Activated gamma-delta T cell treated with Interleukin-2 at 50 U/mL for 16 hours (primary cell): ENCODE measurements around the gene PSMD11.
"Not testable (repeated sequence)": the region's sequence is repeated elsewhere in the genome, so short reads cannot be mapped to it uniquely, and the experiment has no call there.

Experiments used
- DNase-seq: peaks from one replicate; pipeline ENCODE4 v3.0.0-alpha.2; 2020

The PSMD11 gene

DNA sequence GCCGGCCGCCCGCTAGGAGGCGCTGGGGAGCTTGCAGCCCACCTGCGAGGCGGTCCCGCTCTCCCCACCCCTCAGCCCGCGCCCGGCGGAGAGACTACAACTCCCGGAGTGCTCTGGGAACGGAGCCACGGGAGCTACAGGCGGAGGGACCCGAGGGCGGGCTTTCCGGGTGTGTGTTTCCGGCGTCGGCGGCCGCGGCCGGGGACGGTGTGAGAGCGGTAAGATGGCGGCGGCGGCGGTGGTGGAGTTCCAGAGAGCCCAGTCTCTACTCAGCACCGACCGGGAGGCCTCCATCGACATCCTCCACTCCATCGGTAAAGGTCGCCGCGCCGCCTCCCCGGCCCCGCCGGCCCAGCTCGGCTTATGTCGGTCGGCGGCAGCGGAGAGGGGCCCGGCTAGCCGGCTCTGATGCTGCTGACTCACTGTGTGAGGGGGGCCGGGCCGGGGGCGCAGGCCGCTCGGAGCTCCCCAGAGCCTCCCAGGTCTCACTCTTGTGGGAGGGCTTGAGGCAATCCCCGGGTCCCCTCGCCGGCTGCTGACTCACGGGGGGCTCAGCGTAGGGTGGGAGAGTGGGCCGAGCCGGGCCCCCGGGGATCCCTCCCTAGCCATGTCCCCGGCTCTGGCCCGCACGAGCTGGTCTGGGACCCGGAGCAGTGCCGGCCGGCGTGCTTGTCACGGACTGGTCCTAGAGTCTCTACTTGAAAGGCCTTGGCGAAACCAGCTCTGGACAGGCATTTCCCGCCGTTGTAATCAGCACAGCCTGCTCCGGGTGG is at the start of gene PSMD11:
Gene PSMD11 (plus strand): TSS at position 210 of the 773 bp plus-strand sequence. CDS start 14 bp downstream, at position 224.
- peak; percentile 99 for DNase-seq

DNA sequence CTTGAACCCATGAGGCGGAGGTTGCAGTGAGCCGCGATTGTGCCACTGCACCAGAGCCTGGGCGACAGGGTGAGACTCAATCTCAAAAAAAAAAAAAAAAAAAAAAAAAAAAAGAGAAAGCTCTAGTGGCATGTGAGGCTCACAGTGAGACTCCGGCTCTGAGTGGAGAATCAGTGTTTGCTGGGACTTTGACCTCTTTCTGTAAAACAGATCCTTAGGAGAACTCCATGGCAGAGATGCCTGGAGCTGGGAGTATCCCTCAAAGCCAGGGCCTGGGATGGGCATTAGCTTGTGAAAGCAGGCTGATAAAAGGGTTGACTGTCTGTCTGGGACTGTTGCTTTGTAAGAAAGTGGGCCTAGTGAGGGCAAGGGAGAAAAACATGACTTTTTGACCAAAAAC is 48.0 kb upstream of the PSMD11 start:
- DNase-seq, result no peak

DNA sequence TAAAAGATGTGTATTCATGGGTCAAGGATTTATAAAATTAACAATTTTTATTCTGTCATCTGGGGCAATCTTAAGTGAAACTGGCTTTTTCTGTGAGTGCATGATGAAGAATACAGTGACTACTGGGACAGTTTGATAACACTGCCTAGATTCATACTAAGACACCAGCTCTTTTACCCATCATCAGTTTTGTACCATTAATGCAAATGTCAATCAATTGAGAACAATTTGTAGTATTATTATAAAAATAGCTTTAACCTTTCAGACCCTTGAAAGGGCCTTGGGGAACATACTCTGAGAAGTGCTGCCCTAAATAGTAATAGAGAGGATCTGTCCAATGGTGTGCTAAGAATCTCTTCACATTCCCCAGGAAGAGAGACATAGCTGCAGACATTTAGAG is 45.4 kb upstream of the PSMD11 start:
- DNase-seq, result no peak

DNA sequence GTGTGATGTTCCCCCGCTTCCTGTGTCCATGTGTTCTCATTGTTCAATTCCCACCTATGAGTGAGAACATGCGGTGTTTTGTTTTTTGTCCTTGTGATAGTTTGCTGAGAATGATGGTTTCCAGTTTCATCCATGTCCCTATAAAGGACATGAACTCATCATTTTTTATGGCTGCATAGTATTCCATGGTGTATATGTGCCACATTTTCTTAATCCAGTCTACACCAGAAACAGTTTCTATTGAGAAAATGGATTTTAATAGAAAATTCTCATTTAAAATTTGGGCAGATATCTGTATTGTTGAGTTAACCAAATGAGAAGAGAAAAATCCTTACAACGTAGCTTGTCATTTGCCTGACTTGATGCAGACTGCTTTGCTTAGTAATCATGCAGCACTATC is 34.2 kb upstream of the PSMD11 start:
- not testable (repeated sequence) for DNase-seq

DNA sequence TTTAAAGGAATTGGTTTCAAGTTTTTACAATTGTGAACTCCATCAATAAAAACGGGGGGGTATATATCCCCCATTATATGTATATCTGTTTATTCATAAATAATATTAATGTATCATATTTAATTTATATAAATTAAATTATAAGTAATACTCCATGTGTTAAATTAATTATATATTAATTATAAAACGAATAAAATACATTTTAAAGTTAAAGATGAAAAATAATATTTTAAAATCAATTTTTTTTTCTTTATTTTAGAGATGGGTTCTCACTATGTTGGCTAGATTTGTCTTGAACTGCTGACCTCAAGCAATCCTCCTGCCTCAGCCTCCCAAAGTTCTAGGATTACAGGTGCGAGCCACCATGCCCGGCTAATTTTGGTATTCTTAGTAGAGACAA is 17.4 kb upstream of the PSMD11 start:
- DNase-seq, result no peak

DNA sequence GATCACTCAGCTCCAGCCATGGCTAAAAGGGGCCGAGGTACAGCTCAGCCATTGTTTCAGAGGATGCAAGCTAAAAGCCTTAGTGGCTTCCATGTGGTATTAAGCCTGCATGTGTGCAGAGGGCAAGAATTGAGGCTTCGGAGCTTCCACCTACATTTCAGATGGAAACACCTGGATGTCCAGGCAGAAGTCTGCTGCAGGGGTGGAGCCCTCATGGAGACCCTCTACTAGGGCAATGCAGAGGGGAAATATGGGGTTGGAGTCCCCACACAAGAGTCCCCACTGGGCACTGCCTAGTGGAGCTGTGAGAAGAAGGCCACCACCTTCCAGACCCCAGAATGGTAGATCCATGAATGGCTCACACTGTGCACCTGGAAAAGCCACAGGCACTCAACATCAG is 14.7 kb upstream of the PSMD11 start:
- DNase-seq, result no peak

DNA sequence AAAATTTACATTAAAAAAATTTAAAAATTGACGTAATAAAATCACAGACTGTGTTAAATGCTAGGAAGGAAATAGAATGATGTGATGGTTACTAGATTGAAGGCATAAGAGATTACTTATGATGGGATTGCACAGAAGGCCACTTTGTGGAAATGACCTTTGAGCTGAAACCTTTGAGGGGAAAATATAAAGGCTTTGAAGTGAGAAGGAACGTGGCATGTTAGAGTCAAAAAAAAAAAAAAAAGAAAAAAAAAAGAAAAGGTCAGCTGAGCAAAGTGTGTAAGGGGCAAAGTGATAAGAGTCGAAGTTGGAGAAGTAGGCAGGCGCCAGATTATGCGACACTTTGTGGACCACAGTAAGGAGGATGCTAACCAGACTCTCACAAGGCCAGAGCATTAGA is 3.6 kb upstream of the PSMD11 start:
- DNase-seq, result no peak

DNA sequence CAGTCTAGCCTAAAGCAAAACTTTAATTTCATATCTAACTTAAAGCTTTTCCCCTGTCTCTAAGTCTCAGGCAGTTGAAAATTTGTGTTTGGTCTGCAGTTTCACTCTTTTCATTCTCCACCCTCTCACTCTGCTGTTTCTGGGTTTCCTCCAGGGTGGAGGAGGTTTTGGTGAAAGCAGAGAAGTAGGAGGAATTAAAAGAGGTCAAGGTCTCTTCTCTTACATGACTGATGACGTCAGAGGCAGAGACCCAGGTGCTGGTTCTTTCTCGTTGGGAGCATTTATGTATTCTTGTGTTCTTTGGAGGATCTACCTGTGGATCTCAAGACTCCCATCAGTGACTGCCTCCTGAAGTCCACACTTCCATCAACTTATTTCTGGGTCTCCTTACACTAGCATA is 2.4 kb upstream of the PSMD11 start:
- DNase-seq, result no peak

DNA sequence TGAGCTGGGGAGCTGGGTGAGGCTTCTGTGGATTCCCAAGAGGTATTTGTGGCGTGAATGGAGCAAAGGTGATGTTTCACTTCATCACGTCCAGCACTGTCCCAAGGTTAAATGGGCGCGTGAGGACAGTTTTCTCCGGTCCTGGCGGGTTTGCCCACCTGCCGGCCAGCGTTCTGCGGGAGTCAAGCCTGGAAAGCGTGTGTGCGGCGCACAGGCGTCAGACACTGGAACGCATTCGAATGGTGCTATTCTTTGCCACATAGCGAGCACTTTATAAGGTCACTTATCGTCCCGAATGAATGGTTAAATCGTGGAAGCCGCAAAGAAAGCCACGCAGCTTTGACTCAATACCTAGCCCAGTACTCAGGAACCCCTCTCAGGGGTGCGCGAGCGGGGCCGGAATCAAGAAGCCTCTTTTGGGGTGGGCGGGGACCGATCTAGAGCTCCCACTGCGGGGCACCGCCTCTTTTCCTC is 446 bp upstream of the PSMD11 start:
- no peak for DNase-seq

DNA sequence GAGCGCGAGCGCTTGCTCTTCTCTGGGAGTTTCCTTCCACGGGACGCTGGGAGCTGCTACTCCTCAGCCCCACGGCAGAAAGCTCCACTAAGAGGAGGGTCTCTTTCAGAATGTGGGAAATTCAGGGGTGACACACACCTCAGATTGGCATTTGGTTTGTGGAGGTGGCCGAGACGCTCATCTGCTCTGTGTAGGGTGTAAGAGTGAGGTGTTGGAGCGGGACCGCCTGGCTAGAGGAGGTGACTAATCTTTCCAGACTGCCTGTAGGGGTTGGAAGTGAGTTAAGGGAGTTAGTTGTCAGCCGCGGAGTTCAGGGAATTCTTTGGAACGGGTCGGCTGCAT is 735 bp downstream of the PSMD11 start:
- DNase-seq, result peak; percentile 10

DNA sequence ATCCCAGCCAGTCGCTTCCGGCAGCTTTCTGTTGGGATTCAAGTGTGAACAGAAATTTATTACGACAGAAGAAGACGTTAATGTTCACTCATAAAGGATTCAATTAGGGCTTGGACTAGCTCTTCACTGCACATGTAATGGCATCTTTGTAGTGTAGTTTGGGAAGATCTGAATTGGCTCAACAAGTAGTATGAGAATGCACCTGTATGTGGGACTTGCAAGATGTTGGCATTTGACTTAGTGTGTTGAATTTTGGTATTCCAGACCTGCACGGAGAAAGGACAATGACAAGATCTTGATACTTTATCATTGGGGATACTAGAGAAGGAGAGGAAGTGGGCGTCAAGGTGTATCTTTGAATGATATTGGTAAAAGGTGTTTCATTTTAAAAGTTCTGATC is 1.2 kb downstream of the PSMD11 start:
- no peak for DNase-seq

DNA sequence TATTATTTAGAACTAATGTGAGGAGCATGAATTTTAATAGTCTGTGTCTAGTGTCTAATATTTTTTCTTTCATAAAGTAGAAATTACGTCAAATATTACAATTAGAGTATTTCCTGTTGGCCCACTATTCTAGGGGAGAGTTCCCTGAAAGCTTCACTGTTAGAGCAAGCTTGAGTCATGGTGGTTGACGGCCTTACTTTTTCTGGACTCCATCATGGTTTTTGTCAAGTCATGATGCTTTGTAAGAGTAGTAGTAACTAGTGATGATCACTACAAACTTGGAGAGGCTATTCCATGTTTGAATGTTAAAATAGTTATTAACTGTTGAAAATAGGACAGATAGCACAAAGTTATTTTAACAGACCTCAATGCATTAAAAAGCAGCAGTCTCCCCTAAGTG is 1.7 kb downstream of the PSMD11 start:
- DNase-seq, result no peak

DNA sequence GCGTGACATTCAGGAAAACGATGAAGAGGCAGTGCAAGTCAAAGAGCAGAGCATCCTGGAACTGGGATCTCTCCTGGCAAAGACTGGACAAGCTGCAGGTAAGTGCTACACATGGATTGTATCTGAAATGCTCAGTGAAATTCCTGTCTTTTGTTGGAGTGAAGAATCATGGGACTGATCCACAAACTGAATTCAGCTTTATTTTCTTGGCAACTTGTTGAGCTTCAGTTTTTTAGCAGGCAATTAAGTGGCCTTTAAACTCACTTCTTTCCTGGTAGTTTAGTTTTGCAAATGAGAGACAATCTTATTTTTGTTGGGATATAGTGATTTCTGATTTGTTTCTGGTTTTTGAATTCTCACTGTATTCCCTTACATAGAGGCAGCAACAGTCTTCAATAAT is 2.6 kb downstream of the PSMD11 start:
- no peak for DNase-seq

DNA sequence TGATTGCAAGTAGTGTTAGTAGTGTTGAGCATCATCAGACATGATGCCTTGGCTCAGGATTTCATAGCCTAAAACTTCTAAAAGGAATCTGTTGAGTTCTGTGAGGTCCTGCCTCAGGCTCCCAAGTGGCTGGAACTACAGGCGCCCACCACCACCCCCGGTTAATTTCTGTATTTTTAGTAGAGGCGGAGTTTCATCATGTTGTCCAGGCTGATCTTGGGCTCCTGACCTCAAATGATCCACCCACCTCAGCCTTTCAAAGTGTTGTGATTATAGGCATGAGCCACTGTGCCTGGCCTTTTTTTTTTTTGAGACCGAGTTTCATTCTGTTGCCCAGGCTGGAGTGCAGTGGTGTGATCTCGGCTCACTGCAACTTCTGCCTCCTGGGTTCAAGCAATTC is 5.7 kb downstream of the PSMD11 start:
- DNase-seq, result no peak

DNA sequence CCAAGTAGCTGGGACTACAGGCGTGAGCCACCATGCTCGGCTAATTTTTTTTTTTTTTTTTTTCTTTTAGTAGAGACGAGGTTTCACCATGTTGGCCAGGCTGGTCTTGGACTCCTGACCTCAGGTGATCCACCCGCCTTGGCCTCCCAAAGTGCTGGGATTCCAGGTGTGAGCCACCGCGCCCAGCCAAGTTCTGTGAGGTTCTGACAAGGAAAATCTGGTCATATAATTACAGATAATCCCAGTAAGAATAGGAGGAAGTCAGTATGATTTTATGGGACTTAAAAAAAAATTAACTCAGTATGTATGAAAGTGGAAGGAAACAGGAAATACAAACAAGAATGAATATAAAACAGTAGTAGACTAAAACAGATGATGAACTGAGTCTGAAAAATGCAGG is 6.1 kb downstream of the PSMD11 start:
- DNase-seq, result not testable (repeated sequence)

DNA sequence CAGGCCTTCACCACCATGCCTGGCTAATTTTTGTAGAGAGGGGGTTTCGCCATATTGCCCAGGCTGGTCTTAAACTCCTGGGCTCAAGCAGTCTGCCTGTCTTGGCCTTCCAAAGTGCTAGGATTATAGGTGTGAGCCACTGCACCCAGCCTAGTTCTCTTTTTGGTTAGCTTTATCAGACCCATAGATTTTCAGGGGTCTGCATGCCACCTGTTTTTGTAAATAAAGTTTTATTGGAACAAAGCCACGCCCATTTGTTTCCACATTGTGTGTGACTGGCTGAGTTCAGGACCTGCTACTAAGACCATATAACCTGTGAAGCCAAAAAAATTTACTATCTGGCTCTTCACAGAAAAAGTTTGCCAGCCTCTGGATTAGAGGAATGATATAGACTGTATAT is 7.6 kb downstream of the PSMD11 start:
- DNase-seq, result no peak

DNA sequence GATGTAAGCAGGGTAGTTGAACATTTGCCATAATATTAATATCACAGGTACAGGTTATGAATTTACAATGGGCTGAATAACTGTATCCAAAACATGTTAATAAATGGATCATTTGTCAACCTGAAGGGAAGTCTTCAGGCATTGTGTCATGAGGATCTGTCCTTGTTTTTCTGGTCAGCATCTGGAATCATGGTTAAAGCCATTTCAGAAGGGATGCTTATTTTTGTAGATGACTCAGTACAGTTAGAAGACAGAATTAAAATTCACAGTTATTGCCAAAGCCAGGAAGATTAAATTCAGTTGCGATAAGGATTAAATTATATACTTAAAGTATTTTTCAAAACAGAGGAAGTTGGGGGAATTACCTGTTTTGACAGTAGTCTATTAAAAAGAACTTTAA is 8.0 kb downstream of the PSMD11 start:
- no peak for DNase-seq

DNA sequence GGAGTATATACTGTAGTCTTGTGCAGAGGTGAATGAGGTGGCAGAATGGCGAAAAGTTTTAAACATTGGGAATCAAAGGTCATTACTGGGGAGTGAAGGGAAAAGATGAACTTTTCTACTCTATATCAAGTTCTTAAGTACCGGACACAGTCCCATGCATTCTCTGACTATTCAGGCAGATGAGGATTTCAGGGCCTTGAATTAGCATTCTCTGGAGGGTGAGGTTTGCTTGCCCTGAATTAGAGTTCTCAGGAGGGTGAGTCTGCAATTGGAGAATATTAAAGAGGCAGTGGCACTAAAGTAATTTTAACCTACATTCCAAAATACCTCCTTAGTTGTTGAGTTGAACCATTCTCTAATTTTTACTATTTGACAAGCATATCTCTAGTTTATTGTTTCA is 9.1 kb downstream of the PSMD11 start:
- no peak for DNase-seq

DNA sequence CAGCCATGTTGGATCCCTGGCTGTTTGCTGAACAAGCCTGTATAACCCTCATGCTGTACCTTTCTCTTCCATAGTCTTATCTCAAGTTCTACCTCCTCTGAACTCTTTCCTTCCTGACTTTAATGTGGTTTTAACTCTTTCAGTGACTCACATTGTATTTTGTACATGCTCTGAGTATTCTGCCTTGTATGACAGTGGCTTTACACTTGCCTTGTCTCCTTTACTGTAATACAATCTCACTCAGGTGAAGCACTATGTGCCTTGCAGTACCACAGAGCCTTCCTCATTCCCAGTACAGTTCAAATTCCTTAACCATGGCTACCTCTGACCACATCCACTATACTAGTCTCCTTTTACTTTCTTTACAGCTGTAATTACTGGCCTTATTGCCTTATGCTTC is 14.1 kb downstream of the PSMD11 start:
- DNase-seq, result no peak

DNA sequence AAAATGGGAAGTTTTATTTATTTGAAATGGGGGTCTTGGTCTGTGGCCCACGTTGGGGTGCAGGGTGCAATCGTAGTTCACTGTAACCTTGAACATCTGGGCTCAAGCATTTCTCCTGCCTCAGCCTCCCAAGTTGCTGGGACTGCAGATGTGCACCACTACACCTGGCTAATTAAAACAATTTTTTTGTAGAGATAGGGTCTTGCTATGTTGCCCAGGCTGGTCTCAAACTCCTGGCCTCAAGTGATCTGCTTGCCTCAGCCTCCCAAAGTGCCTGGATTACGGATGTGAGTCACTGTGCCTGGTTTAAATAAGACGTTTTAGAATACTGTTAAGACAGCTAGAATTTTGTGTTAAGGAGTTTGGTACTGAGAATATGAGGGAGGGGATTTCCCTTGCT is 15.7 kb downstream of the PSMD11 start:
- no peak for DNase-seq

DNA sequence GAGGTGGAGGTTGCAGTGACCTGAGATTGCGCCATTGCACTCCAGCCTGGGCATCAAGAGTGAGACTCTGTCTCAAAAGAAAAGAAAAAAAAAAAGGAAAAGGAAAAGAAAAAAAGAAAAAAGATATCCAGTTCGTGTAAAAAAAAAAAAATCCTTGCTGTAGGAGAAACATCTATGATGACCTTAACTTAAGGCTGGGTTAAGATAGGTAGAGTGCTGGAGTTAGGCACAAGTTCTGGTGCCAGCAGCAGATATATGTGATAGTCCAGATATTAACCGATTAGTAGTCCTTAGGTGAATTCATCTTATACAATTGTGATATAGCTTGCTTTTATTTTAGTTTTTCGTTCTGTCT is 17.2 kb downstream of the PSMD11 start:
- no peak for DNase-seq

DNA sequence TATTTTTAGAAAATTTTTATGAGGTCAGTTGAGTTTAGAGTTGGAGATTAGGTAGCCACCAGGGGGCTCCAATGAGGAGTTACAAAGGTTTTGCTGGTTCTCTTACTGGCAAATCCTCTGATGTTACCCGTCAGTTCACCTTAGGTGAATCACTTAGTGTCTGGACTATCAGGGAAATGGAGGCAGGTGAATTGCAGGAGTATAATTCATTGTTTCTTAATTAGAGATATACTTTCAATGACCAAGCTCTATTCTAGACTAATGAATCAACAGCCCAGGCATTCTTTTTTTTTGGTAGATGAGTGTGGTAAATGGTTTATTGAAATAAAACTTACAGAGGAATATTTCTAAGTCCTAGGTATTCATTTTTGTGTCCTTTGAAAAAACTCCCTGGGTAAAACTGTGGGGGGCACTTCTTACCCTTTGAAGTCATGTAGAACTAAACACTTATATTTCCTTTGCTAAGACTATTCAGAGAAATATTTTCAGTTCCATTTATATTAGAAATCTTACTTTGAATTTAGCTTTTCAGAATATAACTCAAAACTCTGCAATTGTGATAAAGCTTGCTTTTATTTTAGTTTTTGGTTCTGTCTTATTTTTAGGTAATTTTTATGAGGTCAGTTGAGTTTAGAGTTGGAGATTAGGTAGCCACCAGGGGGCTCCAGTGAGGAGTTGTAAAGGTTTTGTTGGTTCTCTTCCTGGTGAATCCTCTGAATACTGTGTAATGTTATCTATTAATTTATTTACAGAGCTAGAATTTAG is 17.7 kb downstream of the PSMD11 start:
- DNase-seq, result peak; percentile 65

DNA sequence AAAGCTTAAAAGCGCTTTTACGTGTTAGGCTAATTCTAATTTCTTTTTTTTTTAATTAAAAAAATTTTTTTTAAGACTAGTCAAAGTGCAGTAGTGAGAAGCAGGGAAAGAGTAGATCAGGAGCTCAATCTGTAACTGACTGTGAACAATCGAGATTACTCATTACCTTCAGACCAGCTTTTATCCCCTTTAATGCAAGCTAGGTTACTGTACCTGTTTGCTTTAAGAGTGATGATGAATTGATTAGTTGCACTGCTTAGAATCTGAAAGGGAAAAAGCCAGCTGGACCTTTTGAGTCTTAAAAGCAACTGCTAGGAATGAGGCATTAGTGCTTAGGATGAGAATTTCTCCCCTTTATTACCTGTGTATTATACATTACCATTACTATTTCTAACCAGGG is 19.0 kb downstream of the PSMD11 start:
- no peak for DNase-seq

DNA sequence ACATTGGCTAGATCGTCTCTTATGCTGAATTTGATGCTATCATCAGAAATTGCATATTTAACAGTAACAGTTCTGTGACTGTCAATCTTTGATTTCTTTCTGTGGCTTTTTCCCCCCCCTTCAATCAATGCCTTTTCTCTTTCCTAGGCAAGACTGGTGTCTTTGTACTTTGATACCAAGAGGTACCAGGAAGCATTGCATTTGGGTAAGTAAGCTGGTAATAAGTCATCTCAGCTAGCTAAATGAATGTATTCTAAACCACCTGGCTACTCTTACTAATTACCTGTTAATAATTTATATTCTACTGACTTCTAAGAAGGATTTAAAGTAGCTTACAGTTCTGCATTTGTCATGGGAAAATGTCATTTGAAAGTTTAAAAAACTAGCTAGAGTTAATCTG is 20.1 kb downstream of the PSMD11 start:
- no peak for DNase-seq

DNA sequence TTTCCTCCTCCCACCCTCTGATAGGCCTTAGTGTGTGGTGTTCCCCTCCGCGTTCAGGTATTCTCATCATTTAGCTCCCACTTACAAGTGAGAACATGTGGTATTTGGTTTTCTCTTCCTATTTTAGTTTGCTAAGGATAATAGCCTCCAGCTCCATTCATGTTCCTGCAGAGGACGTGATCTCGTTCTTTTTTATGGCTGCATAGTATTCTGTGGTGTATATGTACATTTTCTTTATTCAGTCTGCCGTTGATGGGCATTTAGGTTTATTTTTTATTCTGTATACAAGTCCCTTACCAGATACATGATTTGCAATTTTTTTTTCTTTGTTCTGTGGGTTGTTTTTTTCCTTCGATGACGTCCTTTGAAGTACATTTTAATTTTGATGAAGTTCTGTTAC is 23.6 kb downstream of the PSMD11 start:
- DNase-seq, result no peak
